Measurements from ENCODE around the gene DMPK.

The DMPK gene

DNA sequence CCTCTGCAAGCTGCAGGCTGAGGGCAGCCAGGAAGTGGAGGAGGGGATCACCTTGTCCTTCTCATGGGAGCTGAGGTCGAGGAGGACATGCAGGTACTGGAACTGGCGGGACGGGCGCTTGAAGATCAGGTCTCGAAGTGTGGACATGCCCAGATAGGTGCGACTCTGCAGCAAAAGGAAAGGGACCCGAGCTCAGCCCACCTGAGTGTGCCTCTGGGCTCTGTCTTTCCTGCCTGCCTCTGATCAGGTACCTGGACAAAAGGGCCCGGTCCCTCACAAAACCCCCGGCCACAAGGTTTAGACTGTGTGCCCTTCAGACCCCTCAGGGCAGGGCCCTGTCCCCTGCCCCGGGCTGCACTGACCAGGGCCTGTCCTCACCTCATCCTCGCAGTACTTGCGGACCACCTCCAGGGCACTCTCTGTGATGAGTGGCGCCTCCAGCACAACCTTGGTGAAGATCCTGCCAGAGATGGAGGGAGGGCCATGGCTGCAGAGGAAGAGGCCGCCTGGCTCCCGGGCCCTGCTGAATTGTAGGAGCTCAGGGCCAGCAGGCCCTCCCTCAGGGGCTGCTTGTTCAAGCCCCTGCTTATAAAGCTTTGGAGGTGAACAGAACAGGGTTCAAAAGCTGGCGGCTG is 45.3 kb upstream of the DMPK start:
- WGBS: 98% methylated on average over 16 of the region's 16 CpGs
- H3K9ac ChIP-seq (ENCODE audit: low read length): no peak overlapping the region

GRCh38 chr19:45826934-45827333 is 44.6 kb upstream of the DMPK start:
- 96% methylated on average over 11 of the region's 11 CpGs for WGBS
- H3K4me2 ChIP-seq (ENCODE audit: low read length, poor library complexity, severe bottlenecking): no peak overlapping the region
- H2AFZ ChIP-seq (ENCODE audit: low read depth, low read length): no peak overlapping the region
- no peak overlapping the region for H4K8ac ChIP-seq (ENCODE audit: low read length)
- H3K4ac ChIP-seq (ENCODE audit: low read depth in 1 of 2, low read length in 2 of 2): no peak overlapping the region
- peak overlapping the region; percentile 52 for H4K91ac ChIP-seq (ENCODE audit: low read length)
- no peak overlapping the region for H3K9ac ChIP-seq (ENCODE audit: low read length)
- H3K4me1 ChIP-seq (ENCODE audit: control insufficient read depth, insufficient read depth, low read depth, low read length): peaks cover 14% of the 10 kb centered on the region
- H3K27ac ChIP-seq (ENCODE audit: low read length, poor library complexity, severe bottlenecking): no peak overlapping the region
- H2BK120ac ChIP-seq (ENCODE audit: low read depth, low read length): no peak overlapping the region
- no peak overlapping the region for H2BK15ac ChIP-seq (ENCODE audit: low read depth, poor library complexity, severe bottlenecking)
- H3K14ac ChIP-seq (ENCODE audit: low read length in 2 of 2): no peak overlapping the region
- H3K4me3 ChIP-seq (ENCODE audit: insufficient read depth in 1 of 2, low read depth in 1 of 2, low read length in 2 of 2): no peak overlapping the region
- peaks cover 18% of the 10 kb centered on the region for H3K79me1 ChIP-seq (replicated peaks; ENCODE audit: low read length, poor library complexity, severe bottlenecking)
- H3K9me3 ChIP-seq (ENCODE audit: control insufficient read depth, low read length): no peaks in the 10 kb centered on the region
- H3K27me3 ChIP-seq (ENCODE audit: control insufficient read depth in 1 of 2, insufficient read depth in 1 of 2, low read length in 2 of 2): no peaks in the 10 kb centered on the region
- no peak overlapping the region for H2BK5ac ChIP-seq (ENCODE audit: low read depth, low read length, poor library complexity, severe bottlenecking)
- H3K23ac ChIP-seq (ENCODE audit: low read length in 2 of 2): no peak overlapping the region
- peaks cover 91 to 95% of the 10 kb centered on the region in 2 experiments for H3K36me3 ChIP-seq (ENCODE audit: control insufficient read depth in 1 of 2, insufficient read depth in 2 of 2, low read depth in 1 of 2, low read length in 2 of 2)
- no peak for DNase-seq
- H2AK5ac ChIP-seq (ENCODE audit: low read length, severe bottlenecking): no peak overlapping the region
- H3K18ac ChIP-seq (ENCODE audit: low read depth in 1 of 2, low read length in 2 of 2): no peak overlapping the region
- no peak overlapping the region for H2BK12ac ChIP-seq (ENCODE audit: low read length in 2 of 2)

More for the DNA sequence above, 45.3 kb upstream of the DMPK start:
- H3K27me3 ChIP-seq (ENCODE audit: control insufficient read depth in 1 of 2, insufficient read depth in 1 of 2, low read length in 2 of 2): no peaks in the 10 kb centered on the region
- peaks cover 92 to 98% of the 10 kb centered on the region in 2 experiments for H3K36me3 ChIP-seq (ENCODE audit: control insufficient read depth in 1 of 2, insufficient read depth in 2 of 2, low read depth in 1 of 2, low read length in 2 of 2)
- no peak overlapping the region for H2BK15ac ChIP-seq (ENCODE audit: low read depth, poor library complexity, severe bottlenecking)
- no peak overlapping the region for H3K14ac ChIP-seq (ENCODE audit: low read length in 2 of 2)
- H3K18ac ChIP-seq (ENCODE audit: low read depth in 1 of 2, low read length in 2 of 2): no peak overlapping the region
- H3K23ac ChIP-seq (ENCODE audit: low read length in 2 of 2): no peak overlapping the region
- H4K91ac ChIP-seq (ENCODE audit: low read length): no peak overlapping the region
- no peak overlapping the region for H4K8ac ChIP-seq (ENCODE audit: low read length)
- H2AK5ac ChIP-seq (ENCODE audit: low read length, severe bottlenecking): no peak overlapping the region
- no peak overlapping the region for H3K27ac ChIP-seq (ENCODE audit: low read length, poor library complexity, severe bottlenecking)
- no peak overlapping the region for H2BK120ac ChIP-seq (ENCODE audit: low read depth, low read length)
- H3K4ac ChIP-seq (ENCODE audit: low read depth in 1 of 2, low read length in 2 of 2): no peak overlapping the region
- H2AFZ ChIP-seq (ENCODE audit: low read depth, low read length): no peak overlapping the region
- H3K79me1 ChIP-seq (replicated peaks; ENCODE audit: low read length, poor library complexity, severe bottlenecking): peaks cover 18% of the 10 kb centered on the region
- H3K4me1 ChIP-seq (ENCODE audit: control insufficient read depth, insufficient read depth, low read depth, low read length): peaks cover 14% of the 10 kb centered on the region
- no peak overlapping the region for H2BK5ac ChIP-seq (ENCODE audit: low read depth, low read length, poor library complexity, severe bottlenecking)
- H3K4me2 ChIP-seq (ENCODE audit: low read length, poor library complexity, severe bottlenecking): no peak overlapping the region
- no peak for DNase-seq
- no peak overlapping the region for H2BK12ac ChIP-seq (ENCODE audit: low read length in 2 of 2)
- H3K4me3 ChIP-seq (ENCODE audit: insufficient read depth in 1 of 2, low read depth in 1 of 2, low read length in 2 of 2): no peak overlapping the region
- H3K9me3 ChIP-seq (ENCODE audit: control insufficient read depth, low read length): no peaks in the 10 kb centered on the region

- H3K14ac ChIP-seq (ENCODE audit: low read length in 2 of 2): no peak overlapping the region
- no peak overlapping the region for H2BK12ac ChIP-seq (ENCODE audit: low read length in 2 of 2)
- H2BK120ac ChIP-seq (ENCODE audit: low read depth, low read length): no peak overlapping the region
- no peak overlapping the region for H4K8ac ChIP-seq (ENCODE audit: low read length)
- H3K27ac ChIP-seq (ENCODE audit: low read length, poor library complexity, severe bottlenecking): no peak overlapping the region
- no peak overlapping the region for H3K4me2 ChIP-seq (ENCODE audit: low read length, poor library complexity, severe bottlenecking)
- H3K4ac ChIP-seq (ENCODE audit: low read depth in 1 of 2, low read length in 2 of 2): no peak overlapping the region
- peaks cover 12% of the 10 kb centered on the region for H3K4me1 ChIP-seq (ENCODE audit: control insufficient read depth, insufficient read depth, low read depth, low read length)
- H3K27me3 ChIP-seq (ENCODE audit: control insufficient read depth in 1 of 2, insufficient read depth in 1 of 2, low read length in 2 of 2): no peaks in the 10 kb centered on the region
- H2BK15ac ChIP-seq (ENCODE audit: low read depth, poor library complexity, severe bottlenecking): no peak overlapping the region
- no peak for DNase-seq
- no peak overlapping the region for H3K9ac ChIP-seq (ENCODE audit: low read length)
- H2BK5ac ChIP-seq (ENCODE audit: low read depth, low read length, poor library complexity, severe bottlenecking): no peak overlapping the region
- H3K9me3 ChIP-seq (ENCODE audit: control insufficient read depth, low read length): no peaks in the 10 kb centered on the region
- H3K23ac ChIP-seq (ENCODE audit: low read length in 2 of 2): no peak overlapping the region
- H4K91ac ChIP-seq (ENCODE audit: low read length): peak overlapping the region; percentile 52
- peaks cover 13% of the 10 kb centered on the region for H3K79me1 ChIP-seq (replicated peaks; ENCODE audit: low read length, poor library complexity, severe bottlenecking)
- WGBS: 97% methylated on average over 22 of the region's 22 CpGs
- H3K36me3 ChIP-seq (ENCODE audit: control insufficient read depth in 1 of 2, insufficient read depth in 2 of 2, low read depth in 1 of 2, low read length in 2 of 2): peaks cover 89 to 95% of the 10 kb centered on the region in 2 experiments
- no peak overlapping the region for H3K18ac ChIP-seq (ENCODE audit: low read depth in 1 of 2, low read length in 2 of 2)
- no peak overlapping the region for H2AK5ac ChIP-seq (ENCODE audit: low read length, severe bottlenecking)
- H2AFZ ChIP-seq (ENCODE audit: low read depth, low read length): no peak overlapping the region
- no peak overlapping the region for H3K4me3 ChIP-seq (ENCODE audit: insufficient read depth in 1 of 2, low read depth in 1 of 2, low read length in 2 of 2)
Measured at GRCh38 chr19:45825917-45826893, 43.9 kb upstream of the DMPK start.

- H3K4me3 ChIP-seq (ENCODE audit: insufficient read depth in 1 of 2, low read depth in 1 of 2, low read length in 2 of 2): no peak overlapping the region
- 98% methylated on average over 3 of the region's 8 CpGs for WGBS
Measured at GRCh38 chr19:45825263-45825605, 42.9 kb upstream of the DMPK start.

More at GRCh38 chr19:45825263-45825605, 42.9 kb upstream of the DMPK start:
- Histone ChIP-seq H2BK120ac (ENCODE audit: low read depth, low read length) (no peak overlapping the region), H3K9ac (ENCODE audit: low read length) (no peak overlapping the region), H3K9me3 (ENCODE audit: control insufficient read depth, low read length) (no peaks in the 10 kb centered on the region), H2BK12ac (ENCODE audit: low read length in 2 of 2) (no peak overlapping the region), H3K4me1 (ENCODE audit: control insufficient read depth, insufficient read depth, low read depth, low read length) (peaks cover 12% of the 10 kb centered on the region), H3K4ac (ENCODE audit: low read depth in 1 of 2, low read length in 2 of 2) (no peak overlapping the region), H2AFZ (ENCODE audit: low read depth, low read length) (no peak overlapping the region), H3K27ac (ENCODE audit: low read length, poor library complexity, severe bottlenecking) (no peak overlapping the region), H3K14ac (ENCODE audit: low read length in 2 of 2) (no peak overlapping the region), H4K91ac (ENCODE audit: low read length) (no peak overlapping the region), H3K18ac (ENCODE audit: low read depth in 1 of 2, low read length in 2 of 2) (no peak overlapping the region), H3K36me3 (ENCODE audit: control insufficient read depth in 1 of 2, insufficient read depth in 2 of 2, low read depth in 1 of 2, low read length in 2 of 2) (peaks cover 94 to 96% of the 10 kb centered on the region in 2 experiments), H4K8ac (ENCODE audit: low read length) (no peak overlapping the region), H3K4me2 (ENCODE audit: low read length, poor library complexity, severe bottlenecking) (no peak overlapping the region), H2AK5ac (ENCODE audit: low read length, severe bottlenecking) (no peak overlapping the region), H3K27me3 (ENCODE audit: control insufficient read depth in 1 of 2, insufficient read depth in 1 of 2, low read length in 2 of 2) (no peaks in the 10 kb centered on the region), H3K23ac (ENCODE audit: low read length in 2 of 2) (no peak overlapping the region), H3K79me1 (replicated peaks; ENCODE audit: low read length, poor library complexity, severe bottlenecking) (peaks cover 12% of the 10 kb centered on the region), H2BK5ac (ENCODE audit: low read depth, low read length, poor library complexity, severe bottlenecking) (no peak overlapping the region), H2BK15ac (ENCODE audit: low read depth, poor library complexity, severe bottlenecking) (no peak overlapping the region)
- DNase-seq: no peak

All from mesenchymal stem cell (in vitro differentiated cells and primary cell).